HG03175 (cell line): ENCODE results near the gene HIGD2B.
"Not testable (repeated sequence)": the region's sequence is repeated elsewhere in the genome, so short reads cannot be mapped to it uniquely, and the experiment has no call there.

Experiments
- ATAC-seq: cut with Tn5 transposase; IDR thresholded peaks from one replicate; pipeline ENCODE4 v1.9.1; 2021; ENCODE audit warnings: mild to moderate bottlenecking, moderate library complexity; ENCODE audit not compliant: unreplicated experiment

Gene HIGD2B, protein sequence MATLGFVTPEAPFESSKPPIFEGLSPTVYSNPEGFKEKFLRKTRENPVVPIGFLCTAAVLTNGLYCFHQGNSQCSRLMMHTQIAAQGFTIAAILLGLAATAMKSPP

DNA sequence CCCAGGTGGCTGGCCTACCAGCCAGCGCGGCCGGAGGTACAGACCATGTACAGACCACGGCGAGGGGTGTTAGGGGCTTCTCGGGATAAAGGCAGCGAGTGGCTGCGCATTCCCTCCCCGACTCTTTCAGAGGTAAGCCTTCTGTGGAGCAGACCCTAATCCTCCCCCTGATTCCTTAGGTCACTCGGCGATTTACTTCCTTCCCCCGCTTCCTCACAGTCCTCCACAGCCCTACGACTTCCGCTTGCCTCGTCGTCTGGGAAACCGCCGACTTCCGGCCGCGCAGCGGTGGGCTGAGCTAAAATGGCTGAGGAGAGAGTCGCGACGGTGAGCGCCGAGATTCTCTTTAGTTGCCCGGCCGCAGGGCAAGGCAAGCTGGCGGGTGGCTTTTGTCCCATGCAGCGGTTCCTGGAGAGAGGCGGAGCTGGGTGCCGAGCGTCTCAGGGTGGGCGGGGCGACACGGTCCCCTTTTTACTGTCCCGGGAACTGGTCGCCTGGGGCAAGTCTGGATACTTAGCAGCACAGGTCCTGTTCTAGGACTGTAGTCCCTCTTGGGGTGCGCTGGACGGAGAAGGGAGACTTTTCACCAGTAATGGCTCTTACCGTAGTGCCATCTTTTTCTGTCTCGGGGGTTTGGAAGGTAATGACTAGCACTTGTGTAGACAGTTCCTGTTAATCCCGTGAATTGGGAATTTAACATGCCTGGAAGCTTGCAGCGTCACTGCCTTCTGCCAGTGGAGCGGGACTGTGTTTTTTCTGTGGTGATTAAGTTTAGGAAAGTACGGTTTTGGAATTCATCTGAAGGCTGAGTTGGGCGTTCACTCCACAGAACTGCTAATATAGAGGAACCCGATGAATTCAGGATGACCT, at the start of gene HIGD2B, which contains the start of gene BBS4:
Gene HIGD2B, minus strand, starts transcription at position 258 of the 870 bp plus-strand sequence. CDS start 9,808 bp downstream, outside the sequence.
Gene BBS4, plus strand, starts transcription at position 283 of the 870 bp plus-strand sequence. Its CDS starts 21 bp downstream, at position 304.
- peak; percentile 97 for ATAC-seq

DNA sequence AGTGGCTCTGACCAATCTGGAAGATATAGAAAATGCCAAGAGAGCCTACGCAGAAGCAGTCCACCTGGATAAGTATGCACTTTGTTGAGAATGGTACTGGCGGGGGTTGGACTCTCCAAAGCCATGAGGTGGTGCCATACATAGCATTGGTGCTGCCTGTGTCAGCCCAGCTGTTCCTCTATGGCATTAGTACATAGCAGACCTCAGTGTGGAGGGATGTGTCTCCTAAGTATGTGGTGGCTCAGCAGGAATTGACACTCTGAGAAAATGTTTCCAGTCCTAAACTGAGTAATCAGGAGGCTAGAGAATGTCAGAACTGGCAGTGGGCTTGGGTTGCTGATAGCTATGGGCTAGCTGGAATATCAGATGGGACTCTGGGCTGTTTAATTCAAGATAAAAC, 49.1 kb upstream of the HIGD2B start:
- ATAC-seq = no peak

DNA sequence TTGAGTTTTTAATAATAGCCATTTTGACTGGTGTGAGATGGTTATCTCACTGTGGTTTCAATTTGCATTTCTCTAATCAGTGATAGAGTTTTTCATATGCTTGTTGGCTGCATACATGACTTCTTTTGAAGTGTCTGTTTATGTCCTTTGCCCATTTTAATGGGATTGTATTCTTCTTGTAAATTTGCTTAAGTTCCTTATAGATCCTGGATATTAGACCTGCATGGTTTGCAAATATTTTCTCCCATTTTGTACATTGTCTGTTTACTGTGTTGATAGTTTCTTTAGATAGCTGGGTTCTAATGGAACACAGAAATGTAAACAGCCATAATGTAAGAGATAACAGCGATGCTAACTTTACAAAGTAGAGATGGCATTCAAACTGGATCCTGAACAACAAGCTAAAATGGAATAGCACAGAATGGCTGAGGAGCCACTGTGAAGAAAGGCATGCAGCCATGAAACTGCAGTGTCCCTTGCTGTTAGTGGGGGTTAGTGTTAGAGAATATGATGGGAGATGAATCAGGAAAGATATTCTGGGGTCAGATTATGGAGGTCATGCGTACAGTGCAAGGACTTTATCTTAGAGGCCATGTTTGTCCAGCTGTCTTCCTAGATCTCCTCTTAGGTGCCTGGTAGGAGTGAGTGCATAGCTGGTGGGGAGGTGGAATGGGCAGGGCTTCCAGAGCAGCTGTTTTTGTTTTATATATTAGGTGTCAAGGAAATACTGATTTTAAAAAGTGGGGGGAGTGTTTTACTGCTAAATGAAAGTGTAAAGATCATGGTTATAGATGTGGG, 48.2 kb upstream of the HIGD2B start:
- no peak for ATAC-seq

DNA sequence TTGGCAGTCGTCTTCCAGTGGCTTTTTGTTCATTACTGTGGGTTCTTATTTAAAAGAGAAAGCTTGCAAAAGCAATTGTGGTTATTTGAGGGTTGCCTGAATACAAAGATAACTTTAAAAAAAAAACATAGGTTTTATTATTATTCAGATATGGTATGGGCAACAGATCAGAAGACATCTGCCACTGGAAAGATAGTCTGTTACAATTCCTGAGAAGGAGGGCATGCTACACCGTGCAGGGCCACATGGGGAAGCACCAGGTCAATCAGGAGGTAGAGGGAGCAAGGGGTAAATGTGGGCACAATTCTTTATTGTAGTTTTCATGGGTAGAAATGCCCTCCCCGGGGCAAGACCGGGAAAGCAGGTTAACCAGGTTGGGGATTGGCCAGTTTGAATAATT, 46.5 kb upstream of the HIGD2B start:
- ATAC-seq = no peak

DNA sequence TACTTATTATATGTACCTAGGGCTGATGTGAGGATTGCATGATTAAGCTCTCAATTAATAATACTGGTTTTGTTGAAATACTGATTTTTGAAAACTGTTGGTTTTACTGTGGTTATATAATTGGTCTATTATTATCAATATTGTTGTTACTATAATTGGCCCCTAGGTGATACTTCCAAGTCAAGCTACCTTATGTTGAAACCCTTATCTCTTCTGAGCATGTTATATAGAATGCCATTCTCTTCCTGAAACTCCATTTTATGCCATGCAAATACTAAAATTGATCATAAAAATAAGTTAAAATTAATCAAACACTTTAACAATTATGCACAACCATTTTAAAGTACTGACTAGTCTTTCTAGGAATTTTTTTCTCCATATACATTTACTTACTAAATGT, 46.1 kb upstream of the HIGD2B start:
- no peak for ATAC-seq

DNA sequence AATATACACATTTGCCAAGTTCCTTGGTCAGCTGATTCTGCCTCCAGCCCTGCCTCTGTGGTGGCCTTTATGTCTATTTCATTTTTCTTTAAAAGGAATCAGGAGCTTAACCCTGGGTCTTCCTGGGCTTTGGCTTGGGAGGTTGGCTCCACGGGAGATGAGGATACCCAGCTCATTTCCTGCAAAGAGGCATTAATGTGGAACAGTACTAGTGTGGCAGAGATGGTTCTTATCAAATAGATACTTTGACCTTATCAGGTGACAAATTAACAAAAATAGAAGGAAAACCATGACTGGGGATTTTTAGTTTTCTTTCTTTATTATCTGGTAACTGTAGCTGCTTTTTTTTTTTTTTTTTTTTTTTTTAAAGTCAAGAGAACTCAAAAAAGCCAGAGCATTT, 42.8 kb upstream of the HIGD2B start:
- no peak for ATAC-seq

DNA sequence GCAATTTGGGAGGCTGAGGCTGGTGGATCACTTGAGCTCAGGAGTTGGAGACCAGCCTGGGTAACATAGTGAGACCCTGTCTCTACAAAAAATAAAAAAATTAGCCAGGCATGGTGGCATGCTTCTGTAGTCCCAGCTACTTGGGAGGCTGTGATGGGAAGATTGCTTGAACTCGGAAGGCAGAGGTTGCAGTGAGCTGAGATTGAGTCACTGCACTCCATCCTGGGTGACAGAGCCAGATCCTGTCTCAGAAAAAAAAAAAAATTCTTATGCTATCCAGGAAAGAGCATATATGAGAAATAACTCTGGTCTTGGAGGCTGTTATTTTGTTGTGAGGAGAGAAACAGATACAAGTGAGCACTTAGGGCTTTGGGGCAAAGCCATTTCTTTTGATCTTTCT, 42.3 kb upstream of the HIGD2B start:
- ATAC-seq = not testable (repeated sequence)

DNA sequence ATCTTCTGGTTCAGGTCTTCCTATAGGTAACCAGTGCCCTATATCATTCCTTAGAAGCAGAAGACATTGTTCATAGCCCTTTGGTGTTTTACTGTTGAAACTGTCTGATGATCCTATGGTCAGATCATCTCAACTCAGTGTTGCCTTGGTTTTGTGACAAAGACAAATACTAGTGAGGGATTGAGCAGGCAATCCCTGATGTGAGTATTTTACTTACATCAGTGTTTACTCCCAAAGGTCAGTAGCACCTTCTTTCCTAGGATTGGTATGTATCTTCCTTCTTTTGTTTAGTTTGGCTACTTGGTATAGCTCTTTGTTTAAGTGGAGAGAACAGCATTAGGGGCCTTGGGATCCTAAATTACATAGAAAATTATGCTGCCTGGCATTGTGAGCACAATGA, 41.2 kb upstream of the HIGD2B start:
- no peak for ATAC-seq

DNA sequence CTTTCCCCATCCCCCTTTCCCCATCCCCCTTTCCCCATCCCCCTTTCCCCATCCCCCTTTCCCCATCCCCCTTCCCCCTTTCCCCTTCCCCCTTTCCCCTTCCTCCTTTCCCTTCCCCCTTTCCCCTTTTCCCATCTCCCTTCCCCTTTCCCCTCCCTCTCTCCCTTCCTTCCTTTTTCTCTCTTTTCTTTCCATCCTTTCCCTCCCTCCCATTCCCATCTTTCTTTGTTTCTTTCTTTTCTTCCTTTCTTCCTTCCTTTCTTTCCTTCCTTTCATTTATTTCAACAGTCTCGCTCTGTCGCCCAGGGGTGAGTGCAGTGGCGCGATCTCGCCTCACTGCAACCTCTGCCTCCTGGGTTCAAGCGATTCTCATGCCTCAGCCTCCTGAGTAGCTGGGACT, 39.9 kb upstream of the HIGD2B start:
- not testable (repeated sequence) for ATAC-seq

DNA sequence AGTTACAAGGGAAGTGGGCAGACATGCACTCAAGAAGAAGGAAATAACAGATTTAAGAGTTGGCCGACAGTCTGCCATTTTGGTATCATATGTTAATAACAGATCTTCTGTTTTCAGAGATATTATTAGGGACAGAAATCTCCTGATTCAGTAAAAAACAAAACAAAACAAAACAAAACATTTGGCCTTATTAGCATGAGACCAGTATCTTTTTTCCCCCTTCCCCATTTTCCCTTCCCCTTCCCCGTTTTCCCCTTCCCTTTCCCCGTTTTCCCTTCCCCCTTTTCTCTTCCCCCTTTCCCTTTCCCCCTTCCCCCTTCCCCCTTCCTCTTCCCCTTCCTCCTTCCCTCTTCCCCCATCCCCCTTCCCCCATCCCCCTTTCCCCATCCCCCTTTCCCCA, 39.5 kb upstream of the HIGD2B start:
- no peak for ATAC-seq

DNA sequence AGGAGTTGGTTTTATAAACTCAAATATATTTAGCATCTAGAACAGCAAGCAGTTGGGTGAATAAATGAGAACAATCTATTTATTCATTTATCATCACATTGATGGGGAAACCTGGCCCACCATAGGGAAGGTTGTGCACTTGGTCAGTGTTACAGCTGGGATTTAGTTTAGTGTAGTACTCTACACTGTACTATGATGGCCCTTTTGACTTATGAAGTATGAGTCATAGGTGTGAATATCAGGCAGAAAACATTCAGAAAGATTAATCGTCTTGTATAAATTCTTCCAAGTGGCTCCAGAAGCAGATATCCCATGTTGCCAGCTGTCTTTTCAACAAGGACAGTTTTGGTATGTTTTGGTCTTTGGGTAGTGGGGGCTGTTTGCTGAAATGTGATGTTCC, 38.0 kb upstream of the HIGD2B start:
- no peak for ATAC-seq

DNA sequence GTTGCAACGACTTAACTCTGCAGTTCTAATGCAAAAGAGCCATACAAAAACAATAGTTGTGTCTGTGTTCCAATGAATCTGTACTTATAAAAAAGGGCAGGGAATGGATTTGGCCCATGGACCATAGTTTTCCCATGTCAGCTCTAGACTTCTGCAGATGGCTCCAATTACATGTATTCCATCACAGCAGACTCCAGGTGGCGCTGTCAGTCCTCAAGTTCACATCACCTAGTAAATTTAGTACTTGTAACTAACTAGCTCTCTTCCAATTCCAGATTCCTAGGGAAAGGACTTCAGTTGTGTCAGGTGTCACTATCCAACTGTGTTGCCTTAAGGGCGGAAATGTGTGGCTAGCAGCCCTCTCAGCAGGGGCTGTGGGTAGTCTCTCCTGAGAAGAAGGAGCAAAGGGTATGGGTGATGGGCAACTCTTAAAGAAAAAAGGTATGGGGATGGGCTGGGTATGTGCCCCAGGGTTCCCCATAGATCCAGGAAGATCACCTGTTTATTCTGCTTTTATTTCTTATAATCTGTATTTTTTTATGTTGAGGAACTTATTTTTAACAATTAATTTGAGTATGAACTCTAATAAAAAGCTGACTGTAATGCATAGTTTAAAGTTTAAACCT, 36.2 kb upstream of the HIGD2B start:
- ATAC-seq = no peak

DNA sequence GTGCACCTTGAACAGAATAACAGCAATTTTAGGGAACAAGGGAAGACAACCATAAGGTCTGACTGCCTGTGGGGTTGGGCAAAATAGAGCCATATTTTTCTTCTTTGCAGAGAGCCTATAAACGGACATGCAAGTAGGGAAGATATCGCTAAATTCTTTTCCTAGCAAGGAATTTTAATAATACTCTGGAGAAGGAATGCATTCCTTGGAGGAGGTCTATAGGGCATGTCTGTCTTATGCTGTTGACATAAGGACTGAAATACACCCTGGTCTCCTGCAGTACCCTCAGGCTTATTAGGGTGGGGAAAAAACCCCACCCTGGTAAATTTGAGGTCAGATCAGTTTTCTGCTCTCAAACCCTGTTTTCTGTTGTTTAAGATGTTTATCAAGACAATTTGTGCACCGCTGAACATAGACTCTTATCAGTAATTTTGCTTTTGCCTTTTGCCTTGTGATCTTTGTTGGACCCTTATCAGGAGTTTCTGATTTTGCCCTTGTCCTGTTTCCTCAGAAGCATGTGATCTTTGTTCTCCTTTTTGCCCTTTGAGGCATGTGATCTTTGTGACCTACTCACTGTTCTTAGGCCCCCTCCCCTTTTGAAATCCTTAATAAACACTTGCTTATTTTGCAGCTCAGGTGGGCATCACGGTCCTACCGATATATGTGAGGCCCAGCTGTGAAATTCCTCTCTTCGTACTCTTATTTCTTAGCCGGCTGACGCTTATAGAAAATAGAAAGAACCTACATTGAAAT, 22.7 kb upstream of the HIGD2B start:
- not testable (repeated sequence) for ATAC-seq

DNA sequence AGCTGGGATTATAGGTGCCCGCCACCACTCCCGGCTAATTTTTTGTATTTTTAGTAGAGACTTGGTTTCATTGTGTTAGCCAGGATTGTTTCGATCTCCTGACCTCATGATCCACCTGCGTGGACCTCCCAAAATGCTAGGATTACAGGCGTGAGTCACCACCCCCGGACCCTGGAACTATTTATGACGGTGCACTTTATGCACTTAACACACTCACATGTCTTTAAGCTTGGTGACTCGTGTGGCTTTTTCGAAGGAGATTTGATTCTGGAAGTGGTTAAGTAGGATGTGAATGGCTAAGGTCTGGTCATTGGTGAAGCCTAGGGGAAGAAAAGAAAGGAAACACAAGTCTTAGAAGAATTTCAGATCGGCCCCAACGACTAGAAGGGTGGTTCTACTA, 20.3 kb upstream of the HIGD2B start:
- ATAC-seq = no peak

DNA sequence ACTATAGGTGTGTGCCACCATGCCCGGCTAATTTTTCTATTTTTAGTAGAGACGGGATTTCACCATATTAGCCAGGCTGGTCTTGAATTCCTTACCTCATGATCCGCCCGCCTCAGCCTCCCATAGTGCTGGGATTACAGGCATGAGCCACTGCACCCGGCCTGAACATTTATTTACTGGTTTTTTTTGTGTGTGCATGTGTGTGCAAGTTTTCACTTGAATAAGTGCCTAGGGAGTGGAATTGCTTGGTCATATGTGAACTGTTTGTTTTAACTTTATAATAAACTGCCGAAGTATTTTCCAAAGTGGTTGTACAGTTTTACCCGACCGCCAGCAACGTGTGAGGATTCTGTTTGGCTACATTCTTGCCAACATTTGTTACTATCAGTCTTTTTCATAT, 14.1 kb upstream of the HIGD2B start:
- no peak for ATAC-seq

DNA sequence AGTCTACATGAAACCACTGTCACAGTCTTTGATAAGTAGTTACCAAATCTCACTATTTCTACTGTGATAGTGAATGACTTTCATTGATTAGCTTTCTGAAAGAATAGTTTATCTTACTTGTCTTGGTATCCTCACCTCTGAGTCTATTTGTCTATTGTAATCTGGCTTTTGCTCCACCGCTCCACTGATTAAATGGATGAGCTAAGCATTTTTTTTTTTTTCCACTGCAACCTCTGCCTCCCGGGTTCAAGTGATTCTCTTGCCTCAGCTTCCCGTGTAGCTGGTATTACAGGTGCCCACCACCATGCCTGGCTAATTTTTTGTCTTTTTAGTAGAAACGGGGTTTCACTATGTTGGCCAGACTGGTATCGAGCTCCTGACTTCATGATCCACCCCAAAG, 13.0 kb upstream of the HIGD2B start:
- no peak for ATAC-seq

DNA sequence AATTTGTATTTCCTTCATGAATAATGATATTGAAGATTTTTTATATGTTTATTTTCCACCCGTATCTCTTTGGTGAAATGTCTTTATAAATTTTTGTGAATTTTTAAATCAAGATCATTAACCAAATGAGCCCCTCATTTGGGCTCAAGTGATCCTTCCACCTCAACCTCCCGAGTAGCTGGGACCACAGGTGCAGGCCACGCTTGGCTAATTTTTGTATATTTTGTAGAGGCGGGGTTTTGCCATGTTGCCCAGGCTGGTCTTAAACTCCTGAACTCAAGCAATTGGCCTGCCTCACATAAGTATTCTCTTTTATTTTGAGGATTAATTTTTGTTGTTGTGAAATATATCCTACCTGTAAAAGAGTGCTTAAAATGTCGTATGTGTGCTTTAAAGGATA, 5.0 kb upstream of the HIGD2B start:
- ATAC-seq = no peak

DNA sequence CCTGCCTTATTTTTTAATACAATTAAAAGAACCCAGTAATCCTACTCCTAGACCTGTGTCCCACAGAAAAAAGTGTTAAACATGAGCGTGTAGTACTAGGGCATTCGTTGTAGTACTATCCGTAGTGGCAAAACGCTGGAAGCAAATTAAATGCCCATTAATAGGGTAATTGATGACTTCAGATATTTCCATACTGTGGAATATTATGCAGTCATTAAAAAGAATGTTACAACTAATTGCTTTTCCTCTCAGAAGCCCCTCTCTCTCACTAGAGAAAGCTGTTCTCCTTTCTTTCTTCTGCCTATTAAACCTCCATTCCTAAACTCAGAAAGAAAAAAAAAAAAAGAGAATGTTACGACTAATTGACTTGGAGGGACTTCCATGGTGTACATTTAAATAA, 2.7 kb upstream of the HIGD2B start:
- ATAC-seq = no peak

DNA sequence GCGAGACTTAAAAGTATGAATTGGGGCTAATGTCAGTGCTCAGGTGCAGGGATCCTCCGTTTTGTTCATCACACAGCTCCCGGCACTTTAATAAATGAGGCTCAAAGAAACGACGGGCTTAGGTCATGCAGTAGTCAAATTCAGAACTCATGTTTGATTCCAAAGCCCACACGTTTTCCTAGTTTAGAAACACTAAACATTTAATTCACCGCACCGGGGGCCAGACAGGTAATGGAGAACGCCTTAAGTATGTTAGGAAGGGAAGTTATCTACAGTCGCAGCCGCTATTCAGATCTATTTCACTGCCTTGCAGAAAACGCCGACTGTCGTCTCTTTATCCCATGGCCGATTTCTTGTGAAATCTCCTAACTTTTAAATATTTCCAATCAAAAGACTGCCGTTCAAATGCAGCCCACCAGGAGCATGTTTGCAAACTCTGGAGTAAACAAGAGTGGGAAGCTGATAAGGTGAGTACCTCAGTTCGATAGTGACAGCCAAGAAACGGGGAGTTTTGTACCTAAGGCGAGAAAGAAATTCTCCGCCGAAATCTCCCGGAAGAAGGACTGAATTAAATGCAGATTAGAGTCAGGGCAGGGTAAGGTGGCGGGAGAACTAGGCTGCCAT, 569 bp downstream of the HIGD2B start:
- ATAC-seq = no peak

DNA sequence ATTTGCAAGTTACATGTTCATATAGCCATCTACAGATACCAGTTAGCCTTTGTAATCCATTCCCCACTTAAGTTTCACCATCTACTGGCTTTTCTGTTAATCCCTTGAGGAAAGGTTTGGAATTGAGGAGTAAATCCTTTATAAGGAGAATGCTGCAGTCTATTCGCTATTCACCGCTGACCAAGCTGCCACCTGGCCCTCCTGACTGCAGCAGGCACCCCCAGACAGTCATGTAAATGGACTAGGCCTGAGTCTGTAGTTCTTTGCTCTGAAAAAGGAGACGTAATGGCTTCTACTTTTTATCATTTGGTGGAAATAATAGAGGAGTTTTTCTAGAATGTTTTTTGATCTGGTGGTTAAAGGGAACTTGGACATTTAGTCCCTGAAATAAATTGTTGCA, 3.2 kb downstream of the HIGD2B start:
- no peak for ATAC-seq
